ENCODE measurements around the gene POLRMT. TPM values are rescaled to one million over a fixed set of nuclear protein-coding genes. Genes with fewer than 3 reads are reported as not detected.

Gene POLRMT
- total RNA-seq, 1 donor, result 25.5 TPM

DNA sequence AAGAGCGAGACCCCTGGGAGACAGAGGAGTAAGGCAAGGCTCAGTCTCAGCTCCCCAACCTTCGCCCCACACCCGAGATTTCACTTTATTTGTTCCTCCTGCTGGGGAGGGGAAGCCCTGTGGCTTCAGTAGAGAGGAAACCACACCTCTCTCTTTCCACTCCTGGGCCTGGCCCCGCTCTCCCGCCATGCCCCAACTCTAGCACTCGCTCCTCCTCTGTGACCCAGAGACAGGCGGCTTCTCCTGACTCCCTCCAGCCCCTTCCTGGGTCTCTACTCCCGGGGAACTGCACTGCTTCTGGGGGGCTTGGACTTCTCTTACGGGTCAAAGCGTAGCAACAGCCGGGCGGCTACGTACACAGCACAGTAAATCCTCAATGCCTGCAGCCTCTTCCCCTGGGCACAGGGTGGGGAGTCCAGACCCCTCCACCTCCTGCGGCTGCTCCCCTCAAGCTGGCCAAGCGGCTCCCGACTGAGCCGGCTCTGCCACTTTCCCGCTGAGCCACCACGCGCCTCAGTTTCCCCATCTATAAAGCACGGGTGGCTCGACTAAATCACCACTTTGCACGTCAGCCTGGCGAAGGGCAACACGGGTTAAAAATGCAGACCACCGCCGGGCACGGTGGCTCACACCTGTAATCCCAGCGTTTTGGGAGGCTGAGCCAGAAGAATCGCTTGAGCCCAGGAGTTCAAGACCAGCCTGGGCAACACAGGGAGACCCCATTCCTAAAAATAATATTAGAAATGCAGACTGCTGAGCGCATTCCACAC is 28.3 kb upstream of the POLRMT start:
- no peak for TF ChIP-seq CTCF (IDR thresholded peaks at IDR 0.05; ENCODE audit: insufficient read depth, low read depth, low read length)
- H3K4me3 ChIP-seq (ENCODE audit: low read depth, low read length), result peak overlapping the region; percentile 89
- no peak for DNase-seq (ENCODE audit: low read depth)

DNA sequence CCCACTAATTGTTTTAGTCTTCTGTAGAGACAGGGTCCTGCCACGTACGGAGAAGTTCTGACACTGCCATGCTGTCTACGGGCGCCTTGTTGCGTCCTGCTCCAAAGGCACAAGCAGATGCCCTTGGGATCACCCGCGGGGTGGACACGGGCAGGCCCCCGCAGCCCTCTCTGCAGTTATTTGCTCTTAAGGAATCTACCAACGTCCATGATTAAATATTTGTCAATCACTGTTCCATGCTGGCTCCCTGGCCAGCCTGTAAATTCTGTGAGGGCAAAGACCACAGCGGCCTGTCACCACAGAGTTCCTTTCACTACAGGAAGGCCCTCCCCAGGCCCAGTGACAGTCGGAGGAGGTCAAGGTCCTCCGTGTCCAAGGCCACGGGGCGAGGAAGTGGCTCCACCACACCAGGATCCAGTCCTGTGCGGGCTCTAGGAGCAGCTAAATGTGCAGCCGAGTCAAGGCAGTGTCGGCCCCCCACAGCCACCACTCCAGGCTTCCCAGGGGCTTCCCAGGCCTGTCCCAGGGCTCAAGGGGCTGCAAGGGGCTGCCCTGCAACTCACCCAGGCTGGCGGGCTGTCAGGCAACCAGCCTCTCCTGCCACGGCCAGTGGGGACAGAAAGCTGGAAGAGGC is 27.6 kb upstream of the POLRMT start:
- H3K4me3 ChIP-seq (ENCODE audit: low read depth, low read length), result peak overlapping the region; percentile 89
- no peak for TF ChIP-seq CTCF (IDR thresholded peaks at IDR 0.05; ENCODE audit: insufficient read depth, low read depth, low read length)
- DNase-seq (ENCODE audit: low read depth), result no peak

- DNase-seq (ENCODE audit: low read depth), result peak; percentile 78
- no peak for TF ChIP-seq CTCF (IDR thresholded peaks at IDR 0.05; ENCODE audit: insufficient read depth, low read depth, low read length)
- no peak overlapping the region for H3K4me3 ChIP-seq (ENCODE audit: low read depth, low read length)
These were observed 25.8 kb upstream of the POLRMT start for GRCh38 chr19:658916-659839.

- no peak overlapping the region for H3K4me3 ChIP-seq (ENCODE audit: low read depth, low read length)
- no peak for TF ChIP-seq CTCF (IDR thresholded peaks at IDR 0.05; ENCODE audit: insufficient read depth, low read depth, low read length)
These were observed 24.9 kb upstream of the POLRMT start for GRCh38 chr19:658059-658839.

DNA sequence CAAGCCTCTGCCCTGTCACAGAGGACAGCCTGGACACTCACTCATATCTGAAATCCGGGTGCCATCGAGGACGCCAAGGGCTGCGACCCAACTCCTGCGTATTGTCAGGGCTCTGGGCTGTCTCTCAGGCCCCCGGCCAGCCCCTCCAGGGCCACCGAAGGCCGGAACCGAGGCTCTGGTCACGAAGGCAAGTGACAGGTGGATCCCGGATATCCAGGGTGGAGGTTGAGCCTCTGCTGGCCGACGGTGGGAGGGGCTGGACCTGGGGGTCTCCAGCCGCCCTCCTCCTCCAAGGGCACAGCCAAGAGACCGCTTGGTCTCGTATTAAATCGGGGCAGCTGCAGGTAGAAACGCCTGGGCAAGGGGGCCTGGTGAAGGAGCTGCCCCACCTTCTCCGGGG is 24.3 kb upstream of the POLRMT start:
- no peak for TF ChIP-seq CTCF (IDR thresholded peaks at IDR 0.05; ENCODE audit: insufficient read depth, low read depth, low read length)
- DNase-seq (ENCODE audit: low read depth), result no peak
- H3K4me3 ChIP-seq (ENCODE audit: low read depth, low read length), result no peak overlapping the region

More at GRCh38 chr19:658059-658839, 24.9 kb upstream of the POLRMT start:
- no peak for DNase-seq (ENCODE audit: low read depth)

Data from fibroblast of villous mesenchyme (primary cell).